Hepatic stellate cell (primary cell): Measurements from ENCODE around the gene WWOX.

Experiments
- DNase-seq: peaks from one replicate; pipeline ENCODE4 v3.0.0; 2011; ENCODE audit warnings: low spot score

The WWOX gene

GRCh38 chr16:78275420-78275819, 176.0 kb downstream of the WWOX start:
- no peak for DNase-seq

- no peak for DNase-seq
Observed at GRCh38 chr16:78277321-78278055, 178.0 kb downstream of the WWOX start.

GRCh38 chr16:78278056-78278450, 178.6 kb downstream of the WWOX start:
- no peak for DNase-seq

GRCh38 chr16:78281115-78281514, 181.7 kb downstream of the WWOX start:
- no peak for DNase-seq

GRCh38 chr16:78283548-78284251, 184.2 kb downstream of the WWOX start:
- DNase-seq: no peak

- no peak for DNase-seq
Observed at GRCh38 chr16:78284326-78284725, 184.9 kb downstream of the WWOX start.

- no peak for DNase-seq
Observed at GRCh38 chr16:78284957-78285434, 185.5 kb downstream of the WWOX start.

- no peak for DNase-seq
Observed at GRCh38 chr16:78285437-78285922, 186.0 kb downstream of the WWOX start.

GRCh38 chr16:78286065-78286464, 186.6 kb downstream of the WWOX start:
- no peak for DNase-seq

- DNase-seq: no peak
Observed at GRCh38 chr16:78288888-78289287, 189.4 kb downstream of the WWOX start.

GRCh38 chr16:78289373-78289772, 189.9 kb downstream of the WWOX start:
- no peak for DNase-seq

GRCh38 chr16:78289844-78290277, 190.4 kb downstream of the WWOX start:
- DNase-seq: no peak

GRCh38 chr16:78290395-78290794, 190.9 kb downstream of the WWOX start:
- no peak for DNase-seq

- no peak for DNase-seq
Observed at GRCh38 chr16:78290872-78291591, 191.6 kb downstream of the WWOX start.

- DNase-seq: no peak
Observed at GRCh38 chr16:78291604-78292003, 192.2 kb downstream of the WWOX start.

- no peak for DNase-seq
Observed at GRCh38 chr16:78292086-78292843, 192.8 kb downstream of the WWOX start.

- no peak for DNase-seq
Observed at GRCh38 chr16:78292844-78293380, 193.5 kb downstream of the WWOX start.

GRCh38 chr16:78294538-78295225, 195.2 kb downstream of the WWOX start:
- no peak for DNase-seq

GRCh38 chr16:78297066-78297666, 197.7 kb downstream of the WWOX start:
- DNase-seq: no peak

- DNase-seq: no peak
Observed at GRCh38 chr16:78298986-78299385, 199.5 kb downstream of the WWOX start.

- no peak for DNase-seq
Observed at GRCh38 chr16:78300469-78300868, 201.0 kb downstream of the WWOX start.
